Measurements from ENCODE around the gene PRRT4.

DNA sequence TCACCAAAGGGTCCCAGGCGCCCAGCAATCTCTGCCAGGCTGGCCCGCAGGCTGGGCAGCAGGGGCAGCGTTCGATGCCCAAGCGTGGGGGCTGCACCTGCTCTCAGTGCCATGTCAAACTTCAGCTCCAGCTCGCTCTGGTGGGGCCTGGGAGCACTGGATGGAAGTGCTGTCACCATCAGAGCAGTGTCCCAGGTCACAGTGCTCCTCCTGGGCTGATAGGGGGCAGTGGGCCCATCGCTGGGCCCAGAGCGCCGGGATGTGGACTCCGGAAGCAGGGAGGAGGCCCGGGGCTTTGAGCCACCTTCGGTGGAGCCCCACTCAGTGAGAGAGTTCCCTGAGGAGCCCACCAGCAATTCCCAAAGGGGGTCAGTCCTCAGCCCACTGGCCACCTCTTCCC, 2.2 kb downstream of the PRRT4 start:
- TF ChIP-seq, protein P1, sequence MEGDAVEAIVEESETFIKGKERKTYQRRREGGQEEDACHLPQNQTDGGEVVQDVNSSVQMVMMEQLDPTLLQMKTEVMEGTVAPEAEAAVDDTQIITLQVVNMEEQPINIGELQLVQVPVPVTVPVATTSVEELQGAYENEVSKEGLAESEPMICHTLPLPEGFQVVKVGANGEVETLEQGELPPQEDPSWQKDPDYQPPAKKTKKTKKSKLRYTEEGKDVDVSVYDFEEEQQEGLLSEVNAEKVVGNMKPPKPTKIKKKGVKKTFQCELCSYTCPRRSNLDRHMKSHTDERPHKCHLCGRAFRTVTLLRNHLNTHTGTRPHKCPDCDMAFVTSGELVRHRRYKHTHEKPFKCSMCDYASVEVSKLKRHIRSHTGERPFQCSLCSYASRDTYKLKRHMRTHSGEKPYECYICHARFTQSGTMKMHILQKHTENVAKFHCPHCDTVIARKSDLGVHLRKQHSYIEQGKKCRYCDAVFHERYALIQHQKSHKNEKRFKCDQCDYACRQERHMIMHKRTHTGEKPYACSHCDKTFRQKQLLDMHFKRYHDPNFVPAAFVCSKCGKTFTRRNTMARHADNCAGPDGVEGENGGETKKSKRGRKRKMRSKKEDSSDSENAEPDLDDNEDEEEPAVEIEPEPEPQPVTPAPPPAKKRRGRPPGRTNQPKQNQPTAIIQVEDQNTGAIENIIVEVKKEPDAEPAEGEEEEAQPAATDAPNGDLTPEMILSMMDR (conservative IDR thresholded peaks at IDR 0.05; ENCODE audit: low read depth in 2 of 2): no peak
- TF ChIP-seq POLR2AphosphoS5 (IDR thresholded peaks at IDR 0.05; ENCODE audit: low read depth) (no peak), EZH2 (IDR thresholded peaks at IDR 0.05; ENCODE audit: low read depth, unreplicated experiment) (no peak), JUNB (IDR thresholded peaks at IDR 0.05; ENCODE audit: unreplicated experiment) (no peak), EZH2phosphoT487 (IDR thresholded peaks at IDR 0.05; ENCODE audit: unreplicated experiment) (no peak), STAT1 (IDR thresholded peaks at IDR 0.05; ENCODE audit: unreplicated experiment) (no peak), NANOG (IDR thresholded peaks at IDR 0.05; ENCODE audit: borderline replicate concordance) (no peak), CREB1 (CRISPR knock-in tag; IDR thresholded peaks at IDR 0.05; ENCODE audit: low read depth) (no peak), ZNF114 (CRISPR knock-in tag; IDR thresholded peaks at IDR 0.05) (no peak)
- TF ChIP-seq, protein P2, sequence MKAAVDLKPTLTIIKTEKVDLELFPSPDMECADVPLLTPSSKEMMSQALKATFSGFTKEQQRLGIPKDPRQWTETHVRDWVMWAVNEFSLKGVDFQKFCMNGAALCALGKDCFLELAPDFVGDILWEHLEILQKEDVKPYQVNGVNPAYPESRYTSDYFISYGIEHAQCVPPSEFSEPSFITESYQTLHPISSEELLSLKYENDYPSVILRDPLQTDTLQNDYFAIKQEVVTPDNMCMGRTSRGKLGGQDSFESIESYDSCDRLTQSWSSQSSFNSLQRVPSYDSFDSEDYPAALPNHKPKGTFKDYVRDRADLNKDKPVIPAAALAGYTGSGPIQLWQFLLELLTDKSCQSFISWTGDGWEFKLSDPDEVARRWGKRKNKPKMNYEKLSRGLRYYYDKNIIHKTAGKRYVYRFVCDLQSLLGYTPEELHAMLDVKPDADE (IDR thresholded peaks at IDR 0.05): no peak
- TF ChIP-seq, protein P3, sequence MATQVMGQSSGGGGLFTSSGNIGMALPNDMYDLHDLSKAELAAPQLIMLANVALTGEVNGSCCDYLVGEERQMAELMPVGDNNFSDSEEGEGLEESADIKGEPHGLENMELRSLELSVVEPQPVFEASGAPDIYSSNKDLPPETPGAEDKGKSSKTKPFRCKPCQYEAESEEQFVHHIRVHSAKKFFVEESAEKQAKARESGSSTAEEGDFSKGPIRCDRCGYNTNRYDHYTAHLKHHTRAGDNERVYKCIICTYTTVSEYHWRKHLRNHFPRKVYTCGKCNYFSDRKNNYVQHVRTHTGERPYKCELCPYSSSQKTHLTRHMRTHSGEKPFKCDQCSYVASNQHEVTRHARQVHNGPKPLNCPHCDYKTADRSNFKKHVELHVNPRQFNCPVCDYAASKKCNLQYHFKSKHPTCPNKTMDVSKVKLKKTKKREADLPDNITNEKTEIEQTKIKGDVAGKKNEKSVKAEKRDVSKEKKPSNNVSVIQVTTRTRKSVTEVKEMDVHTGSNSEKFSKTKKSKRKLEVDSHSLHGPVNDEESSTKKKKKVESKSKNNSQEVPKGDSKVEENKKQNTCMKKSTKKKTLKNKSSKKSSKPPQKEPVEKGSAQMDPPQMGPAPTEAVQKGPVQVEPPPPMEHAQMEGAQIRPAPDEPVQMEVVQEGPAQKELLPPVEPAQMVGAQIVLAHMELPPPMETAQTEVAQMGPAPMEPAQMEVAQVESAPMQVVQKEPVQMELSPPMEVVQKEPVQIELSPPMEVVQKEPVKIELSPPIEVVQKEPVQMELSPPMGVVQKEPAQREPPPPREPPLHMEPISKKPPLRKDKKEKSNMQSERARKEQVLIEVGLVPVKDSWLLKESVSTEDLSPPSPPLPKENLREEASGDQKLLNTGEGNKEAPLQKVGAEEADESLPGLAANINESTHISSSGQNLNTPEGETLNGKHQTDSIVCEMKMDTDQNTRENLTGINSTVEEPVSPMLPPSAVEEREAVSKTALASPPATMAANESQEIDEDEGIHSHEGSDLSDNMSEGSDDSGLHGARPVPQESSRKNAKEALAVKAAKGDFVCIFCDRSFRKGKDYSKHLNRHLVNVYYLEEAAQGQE (IDR thresholded peaks at IDR 0.05; ENCODE audit: unreplicated experiment): no peak
- TF ChIP-seq, protein P4, sequence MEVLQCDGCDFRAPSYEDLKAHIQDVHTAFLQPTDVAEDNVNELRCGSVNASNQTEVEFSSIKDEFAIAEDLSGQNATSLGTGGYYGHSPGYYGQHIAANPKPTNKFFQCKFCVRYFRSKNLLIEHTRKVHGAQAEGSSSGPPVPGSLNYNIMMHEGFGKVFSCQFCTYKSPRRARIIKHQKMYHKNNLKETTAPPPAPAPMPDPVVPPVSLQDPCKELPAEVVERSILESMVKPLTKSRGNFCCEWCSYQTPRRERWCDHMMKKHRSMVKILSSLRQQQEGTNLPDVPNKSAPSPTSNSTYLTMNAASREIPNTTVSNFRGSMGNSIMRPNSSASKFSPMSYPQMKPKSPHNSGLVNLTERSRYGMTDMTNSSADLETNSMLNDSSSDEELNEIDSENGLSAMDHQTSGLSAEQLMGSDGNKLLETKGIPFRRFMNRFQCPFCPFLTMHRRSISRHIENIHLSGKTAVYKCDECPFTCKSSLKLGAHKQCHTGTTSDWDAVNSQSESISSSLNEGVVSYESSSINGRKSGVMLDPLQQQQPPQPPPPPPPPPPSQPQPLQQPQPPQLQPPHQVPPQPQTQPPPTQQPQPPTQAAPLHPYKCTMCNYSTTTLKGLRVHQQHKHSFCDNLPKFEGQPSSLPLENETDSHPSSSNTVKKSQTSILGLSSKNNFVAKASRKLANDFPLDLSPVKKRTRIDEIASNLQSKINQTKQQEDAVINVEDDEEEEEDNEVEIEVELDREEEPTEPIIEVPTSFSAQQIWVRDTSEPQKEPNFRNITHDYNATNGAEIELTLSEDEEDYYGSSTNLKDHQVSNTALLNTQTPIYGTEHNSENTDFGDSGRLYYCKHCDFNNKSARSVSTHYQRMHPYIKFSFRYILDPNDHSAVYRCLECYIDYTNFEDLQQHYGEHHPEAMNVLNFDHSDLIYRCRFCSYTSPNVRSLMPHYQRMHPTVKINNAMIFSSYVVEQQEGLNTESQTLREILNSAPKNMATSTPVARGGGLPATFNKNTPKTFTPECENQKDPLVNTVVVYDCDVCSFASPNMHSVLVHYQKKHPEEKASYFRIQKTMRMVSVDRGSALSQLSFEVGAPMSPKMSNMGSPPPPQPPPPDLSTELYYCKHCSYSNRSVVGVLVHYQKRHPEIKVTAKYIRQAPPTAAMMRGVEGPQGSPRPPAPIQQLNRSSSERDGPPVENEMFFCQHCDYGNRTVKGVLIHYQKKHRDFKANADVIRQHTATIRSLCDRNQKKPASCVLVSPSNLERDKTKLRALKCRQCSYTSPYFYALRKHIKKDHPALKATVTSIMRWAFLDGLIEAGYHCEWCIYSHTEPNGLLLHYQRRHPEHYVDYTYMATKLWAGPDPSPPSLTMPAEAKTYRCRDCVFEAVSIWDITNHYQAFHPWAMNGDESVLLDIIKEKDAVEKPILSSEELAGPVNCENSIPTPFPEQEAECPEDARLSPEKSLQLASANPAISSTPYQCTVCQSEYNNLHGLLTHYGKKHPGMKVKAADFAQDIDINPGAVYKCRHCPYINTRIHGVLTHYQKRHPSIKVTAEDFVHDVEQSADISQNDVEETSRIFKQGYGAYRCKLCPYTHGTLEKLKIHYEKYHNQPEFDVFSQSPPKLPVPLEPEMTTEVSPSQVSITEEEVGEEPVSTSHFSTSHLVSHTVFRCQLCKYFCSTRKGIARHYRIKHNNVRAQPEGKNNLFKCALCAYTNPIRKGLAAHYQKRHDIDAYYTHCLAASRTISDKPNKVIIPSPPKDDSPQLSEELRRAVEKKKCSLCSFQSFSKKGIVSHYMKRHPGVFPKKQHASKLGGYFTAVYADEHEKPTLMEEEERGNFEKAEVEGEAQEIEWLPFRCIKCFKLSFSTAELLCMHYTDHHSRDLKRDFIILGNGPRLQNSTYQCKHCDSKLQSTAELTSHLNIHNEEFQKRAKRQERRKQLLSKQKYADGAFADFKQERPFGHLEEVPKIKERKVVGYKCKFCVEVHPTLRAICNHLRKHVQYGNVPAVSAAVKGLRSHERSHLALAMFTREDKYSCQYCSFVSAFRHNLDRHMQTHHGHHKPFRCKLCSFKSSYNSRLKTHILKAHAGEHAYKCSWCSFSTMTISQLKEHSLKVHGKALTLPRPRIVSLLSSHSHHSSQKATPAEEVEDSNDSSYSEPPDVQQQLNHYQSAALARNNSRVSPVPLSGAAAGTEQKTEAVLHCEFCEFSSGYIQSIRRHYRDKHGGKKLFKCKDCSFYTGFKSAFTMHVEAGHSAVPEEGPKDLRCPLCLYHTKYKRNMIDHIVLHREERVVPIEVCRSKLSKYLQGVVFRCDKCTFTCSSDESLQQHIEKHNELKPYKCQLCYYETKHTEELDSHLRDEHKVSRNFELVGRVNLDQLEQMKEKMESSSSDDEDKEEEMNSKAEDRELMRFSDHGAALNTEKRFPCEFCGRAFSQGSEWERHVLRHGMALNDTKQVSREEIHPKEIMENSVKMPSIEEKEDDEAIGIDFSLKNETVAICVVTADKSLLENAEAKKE (CRISPR knock-in tag; IDR thresholded peaks at IDR 0.05): no peak
